ENCODE data around the gene GAPDH. TPM values are rescaled to one million over a fixed set of nuclear protein-coding genes. Genes with fewer than 3 reads are reported as not detected.

Gene GAPDH
- total RNA-seq, 1 donor from 2014 or later = 5,167 TPM

- H2AFZ ChIP-seq (ENCODE audit: low read depth, low read length) = no peak overlapping the region
- H3K27ac Mint-ChIP-seq (ENCODE audit: unreplicated experiment) = peak overlapping the region; percentile 47
These were observed 5.6 kb upstream of the GAPDH start for GRCh38 chr12:6528539-6529235.

GRCh38 chr12:6529291-6529737 lies 5.0 kb upstream of the GAPDH start:
- TF ChIP-seq EZH2 (IDR thresholded peaks at IDR 0.05; ENCODE audit: insufficient read depth, low read length) (no peak), CTCF (IDR thresholded peaks at IDR 0.05; ENCODE audit: insufficient read depth, low read depth, low read length) (no peak)
- Histone ChIP-seq H3K79me2 (ENCODE audit: insufficient read depth, low read length) (peaks cover under 1% of the 10 kb centered on the region), H3K27ac (ENCODE audit: low read depth, low read length) (no peak overlapping the region), H2AFZ (ENCODE audit: low read depth, low read length) (no peak overlapping the region), H3K36me3 (ENCODE audit: insufficient read depth, low read length) (peaks cover 59% of the 10 kb centered on the region), H3K9me3 (ENCODE audit: insufficient read depth, low read depth, low read length) (no peaks in the 10 kb centered on the region), H3K4me2 (ENCODE audit: low read length) (no peak overlapping the region), H4K20me1 (ENCODE audit: insufficient read depth, low read length) (no peaks in the 10 kb centered on the region), H3K4me1 (ENCODE audit: insufficient read depth, low read length) (peaks cover 25% of the 10 kb centered on the region), H3K4me3 (ENCODE audit: insufficient read depth, low read depth, low read length) (no peak overlapping the region), H3K9ac (ENCODE audit: low read length) (no peak overlapping the region), H3K27me3 (ENCODE audit: insufficient read depth, low read length) (no peaks in the 10 kb centered on the region)
- FAIRE-seq (no peak), DNase-seq (ENCODE audit: low read depth) (no peak)
- H3K27me3 Mint-ChIP-seq (ENCODE audit: low read depth, unreplicated experiment) = no peaks in the 10 kb centered on the region
- no peaks in the 10 kb centered on the region for H3K9me3 Mint-ChIP-seq (ENCODE audit: unreplicated experiment)
- peaks cover 31% of the 10 kb centered on the region for H3K36me3 Mint-ChIP-seq (ENCODE audit: low read depth, unreplicated experiment)
- peak overlapping the region; percentile 34 for H3K27ac Mint-ChIP-seq (ENCODE audit: unreplicated experiment)
- H3K4me1 Mint-ChIP-seq (ENCODE audit: low read depth, unreplicated experiment) = peaks cover 25% of the 10 kb centered on the region
- peak overlapping the region; percentile 66 for H3K4me3 Mint-ChIP-seq (ENCODE audit: unreplicated experiment)

More at GRCh38 chr12:6528539-6529235, 5.6 kb upstream of the GAPDH start:
- peaks cover 20% of the 10 kb centered on the region for H3K4me1 ChIP-seq (ENCODE audit: insufficient read depth, low read length)
- H3K4me1 Mint-ChIP-seq (ENCODE audit: low read depth, unreplicated experiment) = peaks cover 25% of the 10 kb centered on the region
- no peaks in the 10 kb centered on the region for H4K20me1 ChIP-seq (ENCODE audit: insufficient read depth, low read length)
- H3K9me3 ChIP-seq (ENCODE audit: insufficient read depth, low read depth, low read length) = no peaks in the 10 kb centered on the region
- FAIRE-seq (no peak), DNase-seq (ENCODE audit: low read depth) (no peak)
- no peaks in the 10 kb centered on the region for H3K27me3 Mint-ChIP-seq (ENCODE audit: low read depth, unreplicated experiment)
- no peaks in the 10 kb centered on the region for H3K79me2 ChIP-seq (ENCODE audit: insufficient read depth, low read length)
- no peak overlapping the region for H3K4me3 ChIP-seq (ENCODE audit: insufficient read depth, low read depth, low read length)
- no peak overlapping the region for H3K4me2 ChIP-seq (ENCODE audit: low read length)
- no peaks in the 10 kb centered on the region for H3K9me3 Mint-ChIP-seq (ENCODE audit: unreplicated experiment)
- peaks cover 36% of the 10 kb centered on the region for H3K36me3 Mint-ChIP-seq (ENCODE audit: low read depth, unreplicated experiment)
- H3K4me3 Mint-ChIP-seq (ENCODE audit: unreplicated experiment) = peak overlapping the region; percentile 66
- H3K9ac ChIP-seq (ENCODE audit: low read length) = no peak overlapping the region
- H3K27ac ChIP-seq (ENCODE audit: low read depth, low read length) = no peak overlapping the region
- no peaks in the 10 kb centered on the region for H3K27me3 ChIP-seq (ENCODE audit: insufficient read depth, low read length)
- peaks cover 64% of the 10 kb centered on the region for H3K36me3 ChIP-seq (ENCODE audit: insufficient read depth, low read length)
- no peak for TF ChIP-seq EZH2 (IDR thresholded peaks at IDR 0.05; ENCODE audit: insufficient read depth, low read length)
- no peak for TF ChIP-seq CTCF (IDR thresholded peaks at IDR 0.05; ENCODE audit: insufficient read depth, low read depth, low read length)

All from astrocyte (in vitro differentiated cells and primary cell).